Smooth muscle cell (in vitro differentiated cells): ENCODE measurements around the gene ZBTB16. TPM values are rescaled to one million over a fixed set of nuclear protein-coding genes. Genes with fewer than 3 reads are reported as not detected.

ENCODE experiments used
- DNase-seq: peaks from one replicate; lab custom pipeline; 2025; ENCODE audit not compliant: unreplicated experiment; lab: John Stamatoyannopoulos, UW
- H2AFZ ChIP-seq: fragments of 200-600 bp; sonication (generic); 2 replicates; pipeline ENCODE4 v1.6.0; 2016; ENCODE audit warnings: antibody characterized with exemption, low read depth, mild to moderate bottlenecking
- H3F3A ChIP-seq: fragments of 200-600 bp; sonication (generic); 2 replicates; pipeline ENCODE4 v1.6.0; 2017; ENCODE audit warnings: antibody characterized with exemption, low read depth
- H3K27ac ChIP-seq: fragments of 200-600 bp; sonication (generic); 2 replicates; pipeline ENCODE4 v1.5.1; 2016; ENCODE audit warnings: low read depth, mild to moderate bottlenecking
- H3K27me3 ChIP-seq: fragments of 200-600 bp; sonication (generic); 2 replicates; pipeline ENCODE4 v1.6.1; 2016; ENCODE audit warnings: low read depth, mild to moderate bottlenecking
- H3K36me3 ChIP-seq: fragments of 200-600 bp; sonication (generic); 2 replicates; pipeline ENCODE4 v1.5.1; 2016; ENCODE audit warnings: low read depth
- H3K4me1 ChIP-seq: fragments of 200-600 bp; sonication (generic); 2 replicates; pipeline ENCODE4 v1.5.1; 2016; ENCODE audit warnings: low read depth
- H3K4me2 ChIP-seq: fragments of 200-600 bp; sonication (generic); 2 replicates; pipeline ENCODE4 v1.6.0; 2016; ENCODE audit warnings: mild to moderate bottlenecking
- H3K4me3 ChIP-seq: fragments of 200-600 bp; sonication (generic); 2 replicates; pipeline ENCODE4 v1.5.1; 2016; ENCODE audit warnings: mild to moderate bottlenecking
- H3K79me2 ChIP-seq: fragments of 200-600 bp; sonication (generic); 2 replicates; pipeline ENCODE4 v1.6.0; 2016; ENCODE audit warnings: low read depth, mild to moderate bottlenecking
- H3K9ac ChIP-seq: fragments of 200-600 bp; sonication (generic); 2 replicates; pipeline ENCODE4 v1.6.0; 2016; ENCODE audit warnings: low read depth
- H3K9me3 ChIP-seq: fragments of 200-600 bp; sonication (generic); replicated peaks from 2 replicates; pipeline ENCODE4 v1.5.1; 2016; ENCODE audit warnings: low read depth
- H4K20me1 ChIP-seq: fragments of 200-600 bp; sonication (generic); 2 replicates; pipeline ENCODE4 v1.6.0; 2016; ENCODE audit warnings: low read depth
- CTCF ChIP-seq: fragments of 200-600 bp; sonication (generic); IDR thresholded peaks from 2 replicates; pipeline ENCODE4 v1.5.1; 2017; ENCODE audit warnings: borderline replicate concordance, mild to moderate bottlenecking, antibody characterized with exemption; ENCODE audit not compliant: insufficient read depth, poor library complexity, severe bottlenecking
- WGBS: methylation state at CpG from one replicate; pipeline ENCODE4 v1.1.7; 2016; ENCODE audit warnings: low lambda C conversion rate; 5-methylcytosine and 5-hydroxymethylcytosine counted together
- polyA plus RNA-seq: library from polyadenylated mRNA; unstranded; fragments of >200 nt; fragmentation: Nextera tagmentation; extraction: Ambion mirVana; gene quantifications from 2 replicates; pipeline ENCODE4 v1.2.1, GENCODE V29; 2016
- total RNA-seq: library from RNA; depleted of rRNA; stranded (reverse); fragments of >200 nt; gene quantifications from 2 replicates; pipeline ENCODE4 v1.2.3, GENCODE V29; 2014

Gene ZBTB16
- total and polyA plus RNA-seq, 2 experiments from 2014 or later: not detected

- Histone ChIP-seq H3K79me2 (no peaks in the 10 kb centered on the region), H3F3A (no peaks in the 10 kb centered on the region), H3K27ac (no peak overlapping the region), H2AFZ (no peak overlapping the region), H3K4me1 (no peaks in the 10 kb centered on the region), H3K4me3 (no peak overlapping the region), H3K27me3 (peaks cover 44% of the 10 kb centered on the region), H3K9ac (no peak overlapping the region), H3K36me3 (no peaks in the 10 kb centered on the region), H3K9me3 (no peaks in the 10 kb centered on the region), H3K4me2 (no peak overlapping the region), H4K20me1 (no peaks in the 10 kb centered on the region)
- WGBS: 91% methylated on average over 2 of the region's 2 CpGs
- no peak for DNase-seq
- no peak for TF ChIP-seq CTCF
These were observed 210.0 kb downstream of the ZBTB16 start for GRCh38 chr11:114269498-114269897.

GRCh38 chr11:114270531-114271270 is 211.2 kb downstream of the ZBTB16 start:
- Histone ChIP-seq H3K27me3 (peaks cover 49% of the 10 kb centered on the region), H3K4me2 (no peak overlapping the region), H2AFZ (no peak overlapping the region), H3F3A (no peaks in the 10 kb centered on the region), H3K9ac (no peak overlapping the region), H3K9me3 (no peaks in the 10 kb centered on the region), H3K36me3 (no peaks in the 10 kb centered on the region), H3K4me3 (no peak overlapping the region), H3K27ac (no peak overlapping the region), H3K79me2 (no peaks in the 10 kb centered on the region), H3K4me1 (no peaks in the 10 kb centered on the region), H4K20me1 (no peaks in the 10 kb centered on the region)
- 88% methylated on average over 5 of the region's 5 CpGs for WGBS
- no peak for TF ChIP-seq CTCF
- no peak for DNase-seq

- no peaks in the 10 kb centered on the region for H4K20me1 ChIP-seq
- peaks cover 48% of the 10 kb centered on the region for H3K27me3 ChIP-seq
- H3K79me2 ChIP-seq: no peaks in the 10 kb centered on the region
- no peak overlapping the region for H3K27ac ChIP-seq
- no peaks in the 10 kb centered on the region for H3F3A ChIP-seq
- 77% methylated on average over 2 of the region's 2 CpGs for WGBS
- no peaks in the 10 kb centered on the region for H3K4me1 ChIP-seq
- no peak overlapping the region for H3K9ac ChIP-seq
- H3K36me3 ChIP-seq: no peaks in the 10 kb centered on the region
- H2AFZ ChIP-seq: no peak overlapping the region
- H3K4me2 ChIP-seq: no peak overlapping the region
- no peak for DNase-seq
- H3K9me3 ChIP-seq: no peaks in the 10 kb centered on the region
- TF ChIP-seq CTCF: no peak
- H3K4me3 ChIP-seq: no peak overlapping the region
These were observed 211.8 kb downstream of the ZBTB16 start for GRCh38 chr11:114271316-114271715.

- no peak overlapping the region for H3K4me3 ChIP-seq
- H3K27me3 ChIP-seq: peaks cover 57% of the 10 kb centered on the region
- no peak for DNase-seq
- no peak overlapping the region for H3K27ac ChIP-seq
- H3F3A ChIP-seq: no peaks in the 10 kb centered on the region
- 76% methylated on average over 4 of the region's 4 CpGs for WGBS
- H4K20me1 ChIP-seq: no peaks in the 10 kb centered on the region
- H3K9ac ChIP-seq: no peak overlapping the region
- no peak overlapping the region for H2AFZ ChIP-seq
- no peaks in the 10 kb centered on the region for H3K36me3 ChIP-seq
- H3K9me3 ChIP-seq: no peaks in the 10 kb centered on the region
- TF ChIP-seq CTCF: no peak
- no peaks in the 10 kb centered on the region for H3K79me2 ChIP-seq
- no peak overlapping the region for H3K4me2 ChIP-seq
- H3K4me1 ChIP-seq: no peaks in the 10 kb centered on the region
These were observed 212.8 kb downstream of the ZBTB16 start for GRCh38 chr11:114272311-114272710.
